GF-D8 (cell line): Measurements from ENCODE around the gene FLT1.
A peak's percentile ranks its signal among the peaks of the same experiment; 100 is the strongest.

Source experiments
- DNase-seq: peaks from one replicate; lab custom pipeline; 2025; lab: John Stamatoyannopoulos, UW

FLT1 gene

DNA sequence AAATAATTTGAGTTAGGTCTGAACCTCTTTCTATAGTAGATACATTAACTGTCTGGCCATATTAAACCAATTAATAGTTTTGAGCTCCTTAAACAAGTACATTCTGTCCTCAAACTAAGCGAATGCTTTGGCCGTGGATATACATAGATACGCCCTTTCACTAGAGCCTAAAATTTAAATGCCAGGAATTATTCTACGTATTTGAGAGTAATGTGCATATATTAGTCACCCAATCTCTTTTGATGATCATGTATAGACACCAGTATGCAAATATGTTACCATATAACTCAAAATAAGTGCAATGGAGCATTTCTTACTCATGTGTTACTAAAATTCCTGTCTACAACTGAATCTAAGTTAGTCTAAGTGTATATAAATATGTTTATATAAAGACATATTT lies 70.4 kb downstream of the FLT1 start:
- DNase-seq = no peak

DNA sequence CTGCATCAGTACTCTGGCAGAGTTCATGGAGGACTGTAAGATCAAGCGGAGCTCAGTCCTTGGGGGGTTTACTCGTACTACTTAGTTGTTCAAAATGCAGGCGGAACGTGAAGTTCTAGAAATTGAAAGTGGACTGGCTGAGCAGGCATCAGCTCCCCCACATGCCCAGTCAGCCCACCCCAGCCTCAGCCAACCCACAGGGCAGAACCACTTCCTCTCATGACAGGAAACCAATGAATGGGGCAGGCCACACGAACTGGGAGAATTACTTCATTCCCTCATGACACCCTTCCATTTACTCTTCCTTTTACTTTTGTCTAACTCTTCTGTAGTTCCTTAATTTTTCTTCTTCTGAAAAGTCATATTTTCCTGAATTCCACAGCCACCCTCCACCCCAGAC lies 71.9 kb downstream of the FLT1 start:
- DNase-seq = peak; percentile 87

DNA sequence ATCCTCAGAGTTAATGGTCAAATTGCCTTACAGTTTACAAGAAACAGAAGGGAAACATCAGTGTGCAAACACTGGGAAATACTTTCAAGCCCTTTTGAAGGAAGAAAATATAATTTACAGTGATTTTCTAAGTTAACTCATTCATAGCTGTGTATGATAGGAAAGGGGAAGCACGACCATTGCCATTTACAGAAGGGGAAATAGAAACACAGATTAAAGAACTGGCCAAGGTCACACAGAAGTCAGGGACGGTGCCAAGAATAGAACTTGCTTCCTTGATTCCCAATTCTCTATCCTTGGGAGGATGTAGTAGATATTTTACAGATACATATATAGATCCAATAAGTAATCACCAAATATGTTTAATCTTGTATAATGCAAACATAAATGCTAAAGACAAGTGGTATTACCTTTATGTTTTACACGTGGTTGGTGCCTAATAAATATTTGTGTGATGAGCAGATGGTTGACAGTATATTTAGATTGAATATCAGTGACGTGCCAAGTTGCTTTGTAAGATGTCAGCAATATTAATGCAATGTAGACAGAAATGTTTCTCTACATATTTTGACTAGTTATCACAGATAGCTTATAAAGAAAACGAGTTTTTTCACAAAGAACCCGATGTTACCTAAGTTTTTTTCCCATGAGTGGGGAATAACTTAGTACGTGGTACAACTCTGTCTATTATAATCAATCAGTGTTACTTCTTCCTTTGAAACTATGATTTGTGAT lies 73.1 kb downstream of the FLT1 start:
- DNase-seq = no peak

DNA sequence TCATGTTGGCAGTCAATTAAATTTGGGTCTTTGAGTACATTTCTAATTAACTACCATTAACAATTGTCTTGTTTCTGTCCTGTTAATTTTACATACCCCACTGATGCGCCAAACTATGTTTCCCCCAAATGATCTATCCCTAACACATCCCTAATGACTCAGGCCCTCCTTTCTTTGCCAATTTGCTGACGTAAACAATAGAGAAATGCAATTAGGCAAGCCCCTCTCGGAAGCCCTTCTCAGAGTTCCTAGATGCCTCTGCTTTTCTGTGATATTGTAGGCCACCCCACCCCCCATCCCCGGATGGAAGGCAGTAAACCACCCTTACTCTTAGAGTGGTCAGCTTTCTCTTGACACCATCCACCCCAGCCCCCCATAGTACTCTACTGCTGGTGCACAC lies 74.2 kb downstream of the FLT1 start:
- DNase-seq = no peak

DNA sequence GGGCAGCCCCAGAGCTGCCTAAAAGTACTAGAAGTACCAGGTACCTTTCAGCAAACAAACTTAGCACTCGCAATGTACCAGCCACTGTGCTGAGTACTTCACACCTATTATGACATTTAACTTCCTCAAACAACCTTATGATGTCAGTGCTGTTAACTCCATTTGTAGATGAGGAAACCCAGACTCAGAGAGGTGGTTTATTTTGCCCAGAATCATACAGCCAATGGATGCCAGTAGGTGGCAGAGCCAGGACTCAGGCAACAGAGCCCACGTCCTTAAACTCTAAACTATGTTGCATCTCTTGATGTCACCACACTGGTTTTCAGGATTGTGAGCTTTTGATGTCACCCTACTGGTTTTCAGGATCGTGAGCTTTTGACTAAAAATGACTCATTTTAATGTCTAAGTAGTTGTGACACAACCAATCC lies 78.9 kb downstream of the FLT1 start:
- no peak for DNase-seq

DNA sequence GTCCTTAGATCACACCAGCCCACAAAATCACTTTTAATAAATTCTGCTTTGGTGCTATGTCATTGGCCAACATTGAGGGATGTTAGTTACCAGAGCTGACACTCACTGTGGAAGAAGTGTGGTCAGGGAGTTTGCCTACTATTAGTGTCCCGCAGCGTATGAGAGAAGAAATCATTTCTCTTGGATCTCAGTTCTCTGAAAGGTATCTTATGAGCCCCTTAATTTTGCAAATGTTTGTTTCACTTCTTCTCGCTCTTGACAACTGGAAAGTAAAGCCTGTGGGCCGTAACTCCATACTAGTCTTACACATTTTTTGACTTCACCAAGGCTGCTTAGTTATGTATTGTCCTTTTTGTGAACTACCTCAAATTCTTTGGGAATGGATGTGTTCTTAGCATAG lies 80.9 kb downstream of the FLT1 start:
- no peak for DNase-seq

DNA sequence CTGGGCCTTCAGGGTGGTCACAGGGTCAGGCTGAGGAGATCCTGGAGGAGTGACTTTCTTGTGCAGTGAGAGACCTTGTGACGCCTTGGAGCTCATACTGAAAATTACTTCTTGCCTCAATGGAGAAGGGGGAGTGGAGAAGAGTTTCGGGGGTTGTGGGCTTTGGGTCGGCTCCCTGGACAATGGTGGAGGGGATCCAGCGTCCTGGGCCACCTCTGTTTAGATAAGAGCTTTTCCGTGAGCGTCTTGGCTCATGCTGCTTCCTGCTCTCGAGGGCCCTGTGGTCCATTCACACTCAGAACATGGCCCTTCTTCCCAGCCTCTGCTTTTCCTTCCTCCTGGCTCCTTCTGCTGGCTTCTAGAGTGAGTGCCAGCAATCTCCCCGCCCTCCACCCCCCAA lies 81.9 kb downstream of the FLT1 start:
- no peak for DNase-seq

DNA sequence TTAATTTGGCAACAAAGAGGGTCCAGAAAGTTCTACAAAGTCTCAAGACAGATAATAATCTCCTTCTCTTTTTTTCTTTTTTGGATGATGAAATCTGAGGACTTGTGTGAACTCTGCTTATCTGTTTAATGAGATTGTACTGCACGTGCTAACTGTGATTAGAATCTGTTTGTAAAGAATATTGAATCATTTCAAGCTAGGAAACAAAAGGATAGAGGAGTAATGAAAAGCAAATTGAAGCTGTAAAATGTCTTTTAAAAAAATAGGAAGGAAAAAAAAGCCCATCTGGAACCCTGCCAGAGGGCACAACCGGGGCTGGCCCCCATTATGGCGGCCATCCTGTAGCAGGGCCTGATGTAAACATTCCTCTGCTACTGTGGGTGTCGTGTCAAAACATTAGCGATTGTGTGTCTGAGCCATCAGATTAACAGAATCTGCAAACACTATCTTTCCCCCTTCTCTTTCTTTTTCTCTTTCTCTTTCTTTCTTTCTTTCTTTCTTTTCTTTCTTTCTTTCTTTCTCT lies 83.0 kb downstream of the FLT1 start:
- DNase-seq = peak; percentile 30

DNA sequence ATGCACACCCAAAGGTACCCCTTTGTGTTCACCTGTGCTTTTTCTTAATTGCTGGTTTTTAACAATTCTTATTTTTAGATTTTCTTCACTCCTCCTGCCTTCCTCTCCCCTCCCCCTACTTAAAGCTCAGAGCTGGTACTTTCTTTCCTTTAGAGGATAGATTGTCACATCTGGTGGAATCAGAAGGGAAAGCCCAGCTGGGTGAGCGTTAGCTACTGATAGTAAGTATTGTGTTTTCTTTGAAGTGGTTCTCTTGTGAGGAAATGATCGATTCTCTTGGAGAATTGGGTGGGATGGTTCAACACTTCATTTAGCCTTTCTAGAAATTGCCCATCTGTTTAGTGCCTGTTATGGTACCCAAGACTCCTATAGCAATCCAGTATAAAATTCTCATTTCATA lies 84.8 kb downstream of the FLT1 start:
- DNase-seq = no peak

DNA sequence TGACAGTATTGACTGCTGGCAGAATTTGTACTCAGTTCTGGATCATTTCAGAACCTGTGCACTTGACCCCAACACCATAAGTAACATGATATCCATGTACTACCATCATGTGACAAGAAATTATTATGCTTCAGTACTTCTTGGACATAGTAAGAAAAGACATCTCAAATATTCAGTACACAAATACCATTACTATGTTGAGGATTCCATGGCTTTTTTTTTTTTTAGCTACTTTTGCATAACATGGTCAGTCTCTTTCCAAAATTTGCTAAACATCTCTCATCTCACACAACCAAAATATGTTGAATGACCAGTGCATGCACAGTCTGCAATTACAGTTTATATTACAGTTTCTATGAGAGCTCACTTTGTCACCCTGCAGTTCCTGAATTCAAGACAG lies 85.3 kb downstream of the FLT1 start:
- DNase-seq = no peak

DNA sequence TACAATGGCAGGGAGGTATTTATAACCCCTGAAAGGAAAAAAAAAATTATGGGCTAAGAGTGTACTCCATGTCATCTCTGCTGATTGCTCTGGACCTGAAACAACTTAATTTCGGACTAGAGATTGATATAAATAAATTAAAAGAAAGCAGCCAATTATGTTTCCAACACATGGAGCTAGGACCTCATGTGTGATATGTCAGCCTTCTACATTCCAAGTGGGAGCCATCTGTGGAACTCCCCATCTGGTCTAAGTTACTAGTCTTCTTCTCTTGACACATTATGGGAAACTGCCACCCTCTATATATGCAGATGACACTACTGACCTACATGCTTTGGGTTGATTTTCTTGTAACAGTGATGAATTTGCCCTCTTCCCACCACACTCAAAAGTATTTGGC lies 86.1 kb downstream of the FLT1 start:
- DNase-seq = no peak

DNA sequence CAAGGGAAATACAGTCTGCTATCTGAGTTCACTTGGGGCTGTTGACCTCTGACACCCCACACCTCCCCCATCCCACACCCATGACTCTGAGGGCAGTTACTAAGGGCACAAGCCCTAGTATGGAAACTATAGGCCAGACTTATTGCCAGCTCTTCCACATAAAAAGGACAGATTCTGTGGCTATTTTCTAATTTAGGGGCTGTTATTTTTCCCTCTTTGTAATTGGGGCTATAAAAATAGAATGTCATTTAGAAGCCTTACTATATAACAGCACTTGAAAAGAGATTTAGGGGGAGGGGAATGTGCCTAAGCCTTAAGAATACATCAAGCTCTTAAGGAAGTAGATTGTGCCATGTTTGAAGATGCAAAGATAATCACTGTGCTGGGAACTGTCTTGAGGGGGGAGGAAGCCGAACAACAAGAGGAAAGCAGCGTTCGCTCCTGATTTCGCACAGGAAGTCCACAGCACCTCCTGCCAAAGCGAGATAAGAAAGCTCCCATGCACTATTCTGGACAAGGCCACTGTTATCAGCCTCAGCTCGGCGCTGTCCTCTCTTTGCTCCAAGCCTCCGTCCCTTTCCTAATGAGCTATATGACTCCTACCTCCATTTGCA lies 86.6 kb downstream of the FLT1 start:
- DNase-seq = peak; percentile 100

DNA sequence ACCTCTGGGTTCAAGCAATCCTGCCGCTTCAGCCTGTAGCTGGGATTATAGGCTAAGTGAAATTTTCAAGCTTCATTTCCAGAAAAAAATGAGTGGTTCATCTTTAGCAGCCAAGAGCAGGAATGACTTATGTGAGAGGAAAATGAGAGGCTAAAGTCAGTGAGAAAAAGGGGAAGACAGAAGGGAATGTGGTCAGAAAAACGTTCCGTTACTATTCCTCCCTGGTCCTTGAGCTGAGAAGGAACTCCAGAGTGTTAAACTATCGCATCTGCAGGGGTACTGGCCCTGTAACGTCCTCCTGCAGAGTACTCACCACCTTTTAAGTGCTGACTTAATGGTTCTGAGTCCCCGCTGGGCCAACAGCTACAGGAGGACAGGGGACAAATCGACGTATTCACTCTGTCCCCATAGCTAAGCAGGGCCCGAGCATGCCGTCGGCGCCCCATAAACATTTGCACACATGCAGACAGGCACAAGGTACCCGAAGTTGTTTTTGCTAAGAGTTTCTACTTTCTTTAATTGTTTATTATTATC lies 88.1 kb downstream of the FLT1 start:
- no peak for DNase-seq

DNA sequence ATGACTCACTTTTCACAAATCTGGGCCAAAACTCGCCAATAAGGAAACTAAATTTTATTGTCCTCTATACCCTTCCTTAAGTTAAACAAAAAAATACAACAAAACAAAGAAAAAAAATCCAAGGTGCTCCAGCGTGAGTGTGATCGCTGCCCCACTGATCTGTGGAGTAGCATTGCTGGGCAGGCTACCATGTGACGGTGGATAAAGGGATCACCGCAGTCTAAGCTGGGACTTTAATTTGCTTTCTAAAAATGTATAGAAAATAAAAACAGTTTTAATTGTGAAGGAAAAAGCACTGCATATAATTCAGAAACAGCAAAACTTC lies 92.9 kb downstream of the FLT1 start:
- no peak for DNase-seq

DNA sequence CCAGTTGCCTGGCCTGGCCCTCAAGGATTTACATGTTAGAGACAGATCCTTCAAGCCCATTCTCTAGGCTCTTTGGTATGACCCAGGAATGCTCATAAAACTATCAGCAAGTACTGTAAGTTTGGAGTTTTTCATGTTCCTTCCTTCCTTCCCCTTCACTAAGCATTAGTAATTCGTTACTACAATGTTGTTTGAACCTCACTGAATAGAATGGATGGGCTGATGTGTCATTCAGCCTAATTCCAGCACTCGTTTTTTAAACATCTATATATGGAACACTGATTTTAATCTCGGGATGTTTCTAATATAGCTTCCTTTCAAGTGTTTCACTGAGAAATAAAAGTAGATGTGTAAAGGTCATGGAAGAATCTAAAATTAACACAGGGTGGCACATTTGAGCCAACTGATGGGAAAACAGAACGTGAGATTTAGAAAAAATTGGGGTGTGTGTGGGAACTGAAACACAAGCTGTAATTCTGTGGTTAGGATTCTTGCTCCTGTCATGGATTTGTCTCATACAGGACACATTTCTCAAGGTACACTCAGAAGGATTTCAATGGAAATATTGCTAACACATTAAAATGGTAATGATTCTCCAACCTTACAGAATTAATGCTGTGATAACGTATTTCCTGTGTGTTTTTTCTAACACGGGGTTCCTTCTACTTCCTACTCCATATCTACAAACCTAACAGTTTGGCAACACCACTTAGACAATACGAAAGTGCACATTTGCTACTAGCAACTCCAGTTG lies 93.4 kb downstream of the FLT1 start:
- DNase-seq = no peak

DNA sequence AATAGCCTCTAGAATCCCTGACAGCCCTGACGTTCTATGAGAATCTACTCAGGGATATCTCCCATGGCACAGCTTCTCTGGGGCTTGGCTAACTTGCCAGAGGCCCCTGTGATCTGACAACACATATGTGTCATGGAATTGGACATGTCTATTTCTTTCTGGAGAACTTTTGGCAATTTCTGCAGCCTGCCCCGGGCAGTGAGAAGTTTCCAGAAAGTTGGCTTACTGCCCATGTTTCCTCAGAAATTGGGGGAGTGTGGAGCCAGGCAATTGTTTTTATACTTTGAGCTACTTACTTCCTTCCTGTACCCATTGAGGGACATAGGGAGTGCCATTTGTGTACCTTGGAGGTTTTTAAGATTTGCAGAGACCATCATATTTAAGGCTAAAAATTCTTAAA lies 98.9 kb downstream of the FLT1 start:
- DNase-seq = no peak

DNA sequence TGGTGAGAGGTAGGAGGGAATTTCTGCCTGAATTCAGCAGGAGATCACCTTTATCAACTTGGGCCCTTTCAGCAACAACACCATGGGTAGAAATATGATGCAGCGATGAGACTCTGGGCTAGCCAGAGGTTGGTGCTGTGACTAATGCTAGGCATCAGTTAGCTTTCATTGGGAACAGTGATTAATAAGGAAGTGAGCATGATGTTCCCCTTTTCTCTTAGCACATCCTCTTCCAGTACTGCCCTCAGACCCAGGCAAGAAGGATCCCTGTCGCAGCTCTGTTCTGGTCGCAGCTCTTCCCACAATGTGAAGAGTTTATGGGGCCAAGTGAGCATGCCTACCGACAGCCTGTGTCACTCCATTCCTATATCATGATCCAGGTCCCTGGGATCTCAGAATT lies 100.5 kb downstream of the FLT1 start:
- DNase-seq = no peak

DNA sequence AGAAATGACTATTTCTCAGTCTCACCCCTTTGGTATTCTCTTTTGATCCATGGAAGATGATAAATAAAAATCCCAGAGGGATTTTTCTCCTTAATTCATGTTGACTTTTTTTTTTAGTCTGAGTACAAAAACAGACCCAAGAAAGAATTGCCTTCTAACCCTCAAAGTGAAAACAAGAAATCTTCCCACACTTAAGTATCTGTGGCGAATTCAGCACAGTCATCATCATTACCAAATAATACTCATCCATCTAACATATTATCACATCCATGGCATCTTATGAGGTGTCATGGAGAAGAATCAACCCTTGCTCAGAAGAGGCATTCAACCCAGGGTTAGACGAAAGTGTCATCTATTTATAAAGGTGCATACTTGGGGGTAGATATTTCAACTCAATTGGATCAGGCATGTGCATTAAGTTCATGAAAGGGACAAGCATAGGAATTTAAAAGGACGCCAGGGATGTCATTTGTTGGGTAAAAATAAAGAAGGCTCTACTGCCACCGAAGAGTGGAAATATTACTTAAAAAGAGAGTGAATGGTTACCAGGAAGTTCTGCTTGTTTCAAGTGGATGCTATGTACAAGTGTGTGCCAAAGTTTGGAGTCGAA lies 101.9 kb downstream of the FLT1 start:
- DNase-seq = no peak

DNA sequence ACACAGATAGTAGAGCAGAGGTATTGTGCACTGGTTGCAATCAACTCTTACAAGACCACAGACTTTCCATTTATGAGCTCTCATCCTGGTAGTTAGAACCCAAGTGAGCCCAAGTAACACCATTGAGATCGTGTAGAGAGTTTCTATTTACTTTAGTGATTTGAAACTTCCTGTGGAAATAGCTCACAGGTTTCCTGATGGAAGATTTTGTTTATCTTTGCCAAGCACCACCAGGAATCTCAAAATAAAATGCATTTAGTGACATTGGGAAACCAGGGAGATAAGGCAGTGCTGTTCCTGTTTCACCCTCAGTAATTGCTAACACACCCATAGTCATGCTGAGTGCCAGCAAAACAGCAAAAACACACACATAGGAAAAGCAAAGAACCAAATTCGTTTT lies 102.5 kb downstream of the FLT1 start:
- DNase-seq = no peak

DNA sequence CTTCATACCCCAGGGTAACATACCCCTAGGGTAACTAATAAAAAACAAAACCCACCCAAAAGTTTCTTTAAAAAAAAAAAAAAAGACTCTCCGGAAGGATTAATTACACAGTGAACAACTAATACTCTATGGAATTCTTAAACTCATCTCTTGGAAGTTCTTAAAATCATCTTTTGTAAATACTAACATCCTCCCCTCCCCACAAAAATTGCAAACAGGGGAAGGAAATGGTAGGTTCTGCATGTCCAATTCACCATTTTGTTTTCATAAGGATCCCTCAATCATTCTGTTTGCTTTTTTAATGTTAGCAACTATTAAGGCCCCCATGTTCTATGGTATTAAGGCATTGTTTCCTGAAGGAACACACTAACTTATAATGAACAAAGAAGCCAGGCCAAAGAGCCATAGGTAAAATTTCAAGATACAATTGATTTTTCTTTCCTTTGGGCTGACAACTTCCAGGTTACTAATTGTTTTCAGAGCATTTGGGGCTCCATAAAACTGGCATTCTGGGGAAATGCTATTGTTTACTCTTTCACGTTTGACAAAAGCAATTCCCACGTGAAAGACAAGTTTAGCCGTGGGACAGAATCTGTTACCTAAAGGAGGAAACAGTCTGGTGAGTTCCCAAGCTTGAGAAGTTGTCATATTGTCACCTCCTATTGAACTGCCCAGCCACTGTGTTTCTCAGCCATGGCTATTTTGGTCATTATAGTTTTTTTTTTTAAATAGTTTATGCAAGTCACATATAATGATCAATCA lies 107.0 kb downstream of the FLT1 start:
- DNase-seq = no peak

DNA sequence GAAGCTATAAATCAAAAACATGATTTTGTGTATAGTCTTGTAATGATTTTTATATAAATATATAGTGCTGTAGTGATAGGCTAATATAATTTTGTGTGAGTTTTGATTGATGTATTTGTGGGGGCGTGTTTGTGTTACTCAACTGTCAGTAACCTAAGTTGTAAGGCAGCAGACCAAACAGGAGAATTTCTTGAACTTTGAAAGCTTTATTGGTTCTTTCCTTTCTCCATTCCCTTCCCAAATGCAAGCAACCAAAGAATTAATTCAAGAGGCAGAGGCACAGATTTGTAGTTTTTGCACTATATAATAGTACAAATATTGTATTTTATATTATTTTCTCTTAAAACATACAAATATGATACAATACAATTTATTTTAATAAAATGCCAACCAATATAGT lies 109.6 kb downstream of the FLT1 start:
- DNase-seq = no peak

DNA sequence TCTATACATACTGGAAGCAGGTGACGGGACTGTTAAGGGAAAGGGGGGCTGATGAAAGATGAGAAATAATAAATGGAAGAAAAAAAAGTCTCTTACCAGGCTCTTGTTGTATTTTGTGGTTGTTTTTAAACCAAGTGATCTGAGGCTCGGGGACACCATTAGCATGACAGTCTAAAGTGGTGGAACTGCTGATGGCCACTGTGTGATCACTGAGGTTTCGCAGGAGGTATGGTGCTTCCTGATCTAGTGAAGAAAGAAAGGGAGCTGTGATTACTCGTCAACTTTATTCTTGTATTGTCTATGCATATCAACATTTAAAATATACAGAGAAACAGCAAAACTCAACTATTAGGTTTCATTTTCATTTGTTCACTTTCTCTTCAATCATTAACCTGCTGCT lies 110.1 kb downstream of the FLT1 start:
- no peak for DNase-seq
